HCT116 (cell line): ENCODE measurements around the gene ID3.

Experiments used
- EZH2 ChIP-seq: fragments of 200-600 bp; sonication (generic); IDR thresholded peaks from 2 replicates; pipeline ENCODE4 v1.6.1; 2017; ENCODE audit warnings: antibody characterized with exemption, mixed run types
- EZH2phosphoT487 ChIP-seq: fragments of 200-600 bp; IDR thresholded peaks from 2 replicates; pipeline ENCODE4 v1.6.1; 2018; ENCODE audit warnings: antibody characterized with exemption, borderline replicate concordance
- FOSL1 ChIP-seq: IDR thresholded peaks from 2 replicates; pipeline ENCODE4 v1.6.1; 2012; ENCODE audit warnings: low read depth
- POLR2A ChIP-seq: IDR thresholded peaks from 2 replicates; pipeline ENCODE4 v1.7.0; 2011; ENCODE audit warnings: borderline replicate concordance; ENCODE audit not compliant: insufficient read depth, insufficient read length; ENCODE audit errors: extremely low read depth
- SIN3A ChIP-seq: IDR thresholded peaks from 2 replicates; pipeline ENCODE4 v1.6.1; 2012; ENCODE audit warnings: low read depth
- SP1 ChIP-seq: IDR thresholded peaks from 2 replicates; pipeline ENCODE4 v1.6.1; 2012; ENCODE audit warnings: low read depth
- YY1 ChIP-seq: IDR thresholded peaks from 2 replicates; pipeline ENCODE4 v1.6.1; 2011; ENCODE audit warnings: low read length, low read depth, moderate library complexity, mild to moderate bottlenecking; ENCODE audit not compliant: insufficient replicate concordance; ENCODE audit errors: extremely low read depth
- ZFX ChIP-seq: fragments of 450-650 bp; IDR thresholded peaks from 2 replicates; pipeline ENCODE4 v1.6.1; 2017
- TF ChIP-seq, protein P1 (sequence below): IDR thresholded peaks from 2 replicates; pipeline ENCODE4 v1.6.1; 2012
- TF ChIP-seq, protein P2 (sequence below), 3 experiments: fragments of 200-600 bp in 1 of 3; sonication (generic) in 1 of 3; IDR thresholded peaks in 2 of 3; conservative IDR thresholded peaks in 1 of 3; 2 replicates each; pipeline ENCODE4 v1.5.1; 2012 to 2017; ENCODE audit warnings: low read depth in 2 of 3, low read length in 2 of 3, antibody characterized with exemption in 1 of 3, borderline replicate concordance in 1 of 3, control low read depth in 1 of 3, mild to moderate bottlenecking in 1 of 3, mixed read lengths in 1 of 3, mixed run types in 1 of 3, moderate library complexity in 1 of 3; ENCODE audit not compliant: insufficient read depth in 1 of 3

DNA sequence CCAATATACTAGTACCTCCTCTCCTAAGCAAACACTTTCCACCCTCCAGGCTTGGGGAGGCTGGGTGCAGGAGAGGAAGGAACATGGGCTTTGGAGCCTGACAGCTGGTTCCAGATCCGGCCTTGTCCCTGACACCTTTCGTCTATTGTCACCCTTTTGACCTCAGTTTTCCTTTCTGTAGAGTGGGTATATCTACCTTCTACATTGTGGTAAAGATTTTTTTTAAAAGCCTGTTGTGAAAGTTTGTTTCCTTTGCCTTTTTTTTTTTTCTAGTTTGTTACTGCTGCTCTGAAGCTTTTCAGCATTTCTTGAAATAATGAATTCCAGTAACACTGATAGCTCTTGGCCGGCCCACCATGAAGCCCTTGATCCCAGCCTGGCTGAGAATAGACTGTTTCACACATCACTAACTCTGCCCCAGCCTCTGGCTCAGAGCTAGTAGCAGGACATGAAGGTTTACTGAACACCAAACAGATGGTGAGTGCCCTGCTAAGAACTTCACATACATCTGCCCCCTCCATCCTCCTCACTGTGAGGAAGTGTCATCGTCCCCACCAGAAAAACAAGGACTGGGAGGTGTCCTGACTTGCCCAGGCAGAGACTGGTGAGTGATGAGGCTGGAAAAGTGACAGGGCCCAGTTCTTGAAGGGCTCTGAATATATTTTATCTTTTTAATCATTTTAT lies 33.0 kb upstream of the ID3 start:
- TF ChIP-seq, protein P1, sequence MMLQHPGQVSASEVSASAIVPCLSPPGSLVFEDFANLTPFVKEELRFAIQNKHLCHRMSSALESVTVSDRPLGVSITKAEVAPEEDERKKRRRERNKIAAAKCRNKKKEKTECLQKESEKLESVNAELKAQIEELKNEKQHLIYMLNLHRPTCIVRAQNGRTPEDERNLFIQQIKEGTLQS = no peak
- TF ChIP-seq EZH2 = no peak
- no peak for TF ChIP-seq ZFX
- TF ChIP-seq POLR2A = no peak
- TF ChIP-seq YY1 = no peak
- no peak for TF ChIP-seq EZH2phosphoT487
- TF ChIP-seq, protein P2, sequence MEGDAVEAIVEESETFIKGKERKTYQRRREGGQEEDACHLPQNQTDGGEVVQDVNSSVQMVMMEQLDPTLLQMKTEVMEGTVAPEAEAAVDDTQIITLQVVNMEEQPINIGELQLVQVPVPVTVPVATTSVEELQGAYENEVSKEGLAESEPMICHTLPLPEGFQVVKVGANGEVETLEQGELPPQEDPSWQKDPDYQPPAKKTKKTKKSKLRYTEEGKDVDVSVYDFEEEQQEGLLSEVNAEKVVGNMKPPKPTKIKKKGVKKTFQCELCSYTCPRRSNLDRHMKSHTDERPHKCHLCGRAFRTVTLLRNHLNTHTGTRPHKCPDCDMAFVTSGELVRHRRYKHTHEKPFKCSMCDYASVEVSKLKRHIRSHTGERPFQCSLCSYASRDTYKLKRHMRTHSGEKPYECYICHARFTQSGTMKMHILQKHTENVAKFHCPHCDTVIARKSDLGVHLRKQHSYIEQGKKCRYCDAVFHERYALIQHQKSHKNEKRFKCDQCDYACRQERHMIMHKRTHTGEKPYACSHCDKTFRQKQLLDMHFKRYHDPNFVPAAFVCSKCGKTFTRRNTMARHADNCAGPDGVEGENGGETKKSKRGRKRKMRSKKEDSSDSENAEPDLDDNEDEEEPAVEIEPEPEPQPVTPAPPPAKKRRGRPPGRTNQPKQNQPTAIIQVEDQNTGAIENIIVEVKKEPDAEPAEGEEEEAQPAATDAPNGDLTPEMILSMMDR (IDR thresholded peaks at IDR 0.05 in 2 of 3, conservative IDR thresholded peaks at IDR 0.05 in 1 of 3; ENCODE audit: borderline replicate concordance in 1 of 3, insufficient read depth in 1 of 3, low read depth in 2 of 3, low read length in 2 of 3) = no peak
- no peak for TF ChIP-seq SIN3A
- TF ChIP-seq SP1 = no peak
- TF ChIP-seq FOSL1 = no peak
